ENCODE measurements around the gene PARVB. TPM values are rescaled to one million over a fixed set of nuclear protein-coding genes. Genes with fewer than 3 reads are reported as not detected.

Gene PARVB
- total RNA-seq, 2 experiments from 2014 or later = 18.2 to 19.2 TPM

GRCh38 chr22:44151676-44152075 lies 127.6 kb downstream of the PARVB start:
- ChIA-PET CTCF (no interaction called here), POLR2A (no interaction called here)
- no peak overlapping the region for H3K27ac Mint-ChIP-seq
- H3K27me3 Mint-ChIP-seq = no peaks in the 10 kb centered on the region
- DNase-seq = no peak
- H3K36me3 Mint-ChIP-seq (ENCODE audit: low read depth) = no peaks in the 10 kb centered on the region
- no peak overlapping the region for H3K4me3 Mint-ChIP-seq
- H3K4me1 Mint-ChIP-seq = no peaks in the 10 kb centered on the region
- no peaks in the 10 kb centered on the region for H3K9me3 Mint-ChIP-seq

DNA sequence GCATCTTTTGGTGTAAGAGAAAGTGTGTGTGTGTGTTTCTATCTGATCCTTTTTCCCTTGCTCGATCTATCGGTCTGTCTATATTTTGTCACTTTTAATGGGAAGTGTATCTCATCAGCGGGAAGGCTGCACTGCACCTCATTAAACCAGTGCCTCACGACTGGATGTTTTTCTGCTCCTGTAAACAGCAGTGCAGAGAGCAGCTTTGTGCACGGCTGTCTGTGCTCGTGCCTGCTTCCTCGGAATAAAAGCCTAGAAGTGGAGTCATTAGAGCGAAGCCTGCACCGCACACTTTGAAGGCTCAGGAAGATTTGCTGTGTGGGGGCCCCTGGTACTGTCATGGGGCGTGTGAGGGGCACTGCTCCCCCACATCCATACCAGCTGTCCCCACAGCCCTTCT lies 129.6 kb downstream of the PARVB start:
- Mint-ChIP-seq H3K27ac (no peak overlapping the region), H3K4me1 (no peaks in the 10 kb centered on the region), H3K4me3 (no peak overlapping the region), H3K27me3 (no peaks in the 10 kb centered on the region), H3K9me3 (no peaks in the 10 kb centered on the region), H3K36me3 (ENCODE audit: low read depth) (no peaks in the 10 kb centered on the region)
- POLR2A ChIA-PET = no interaction called here
- DNase-seq = no peak
- CTCF ChIA-PET = no interaction called here

DNA sequence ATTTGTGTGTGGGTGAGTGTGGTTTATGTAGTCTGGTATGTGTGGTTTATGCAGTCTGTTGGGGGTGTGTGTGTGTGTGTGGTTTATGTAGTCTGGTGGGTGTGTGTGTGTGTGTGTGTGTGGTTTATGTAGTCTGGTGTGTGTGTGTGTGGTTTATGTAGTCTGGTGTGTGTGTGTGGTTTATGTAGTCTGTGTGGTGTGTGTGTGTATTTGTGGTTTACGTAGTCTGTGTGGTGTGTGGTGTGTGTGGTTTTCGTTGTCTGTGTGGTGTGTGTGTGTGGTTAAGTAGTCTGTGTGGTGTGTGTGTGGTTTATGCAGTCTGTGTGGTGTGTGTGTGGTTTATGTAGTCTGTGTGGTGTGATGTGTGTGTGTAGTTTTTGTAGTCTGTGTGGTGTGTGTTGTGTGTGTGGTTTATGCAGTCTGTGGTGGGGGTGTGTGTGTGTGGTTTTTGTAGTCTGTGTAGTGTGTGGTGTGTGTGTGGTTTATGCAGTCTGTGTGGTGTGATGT lies 130.4 kb downstream of the PARVB start:
- Mint-ChIP-seq H3K4me1 (no peaks in the 10 kb centered on the region), H3K27me3 (no peaks in the 10 kb centered on the region), H3K27ac (no peak overlapping the region), H3K36me3 (ENCODE audit: low read depth) (no peaks in the 10 kb centered on the region), H3K9me3 (no peaks in the 10 kb centered on the region), H3K4me3 (no peak overlapping the region)
- ChIA-PET CTCF (no interaction called here), POLR2A (no interaction called here)
- DNase-seq = no peak

DNA sequence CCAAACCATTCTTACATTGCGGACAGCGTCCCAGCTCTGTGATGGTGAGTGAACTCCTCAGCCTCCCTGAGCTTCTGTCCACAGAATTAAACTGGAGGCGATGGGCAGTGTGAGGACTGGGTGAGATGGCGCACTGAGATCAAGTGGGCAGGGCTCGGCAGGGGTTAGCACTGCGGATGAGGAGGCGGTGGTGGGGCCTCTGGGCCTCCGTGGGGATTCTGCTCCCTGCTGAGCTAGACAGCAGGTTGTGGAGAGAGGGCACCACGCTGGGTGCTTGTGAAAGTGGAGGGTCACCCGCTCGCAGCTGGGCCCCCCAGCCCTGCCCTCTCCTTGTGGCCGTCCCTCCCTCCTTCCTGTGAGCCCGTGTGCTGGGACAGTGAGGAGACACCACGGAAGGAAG lies 131.0 kb downstream of the PARVB start:
- Mint-ChIP-seq H3K4me3 (no peak overlapping the region), H3K27ac (no peak overlapping the region), H3K27me3 (no peaks in the 10 kb centered on the region), H3K36me3 (ENCODE audit: low read depth) (no peaks in the 10 kb centered on the region), H3K4me1 (no peaks in the 10 kb centered on the region), H3K9me3 (no peaks in the 10 kb centered on the region)
- CTCF ChIA-PET = no interaction called here
- POLR2A ChIA-PET = no interaction called here
- no peak for DNase-seq

- Mint-ChIP-seq H3K27ac (no peak overlapping the region), H3K9me3 (no peaks in the 10 kb centered on the region), H3K27me3 (no peaks in the 10 kb centered on the region), H3K36me3 (ENCODE audit: low read depth) (no peaks in the 10 kb centered on the region), H3K4me3 (no peak overlapping the region), H3K4me1 (no peaks in the 10 kb centered on the region)
- ChIA-PET CTCF (no interaction called here), POLR2A (no interaction called here)
- no peak for DNase-seq
Measured at GRCh38 chr22:44157916-44158618, 134.0 kb downstream of the PARVB start.

DNA sequence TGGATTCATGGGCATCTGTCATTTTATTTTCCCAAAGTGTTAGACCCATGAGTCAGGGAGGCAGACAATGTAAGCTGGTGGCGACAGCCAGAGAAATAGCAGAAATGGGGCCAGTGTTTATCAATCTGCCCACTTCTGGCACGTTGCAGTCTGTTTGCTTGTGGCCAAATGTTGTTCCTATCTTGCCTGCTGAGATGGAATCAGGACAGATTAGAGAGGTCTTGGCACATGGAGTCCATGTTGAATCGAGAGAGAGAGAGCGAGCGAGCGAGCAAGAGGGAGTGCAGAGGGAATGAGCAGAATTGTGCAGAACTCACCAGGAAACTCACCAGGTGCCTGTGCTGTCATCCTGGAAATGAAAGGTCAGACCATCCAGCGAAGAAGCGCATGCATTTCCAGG lies 134.7 kb downstream of the PARVB start:
- CTCF ChIA-PET = no interaction called here
- H3K27ac Mint-ChIP-seq = no peak overlapping the region
- no peak for DNase-seq

GRCh38 chr22:44159221-44159620 lies 135.1 kb downstream of the PARVB start:
- no peak for DNase-seq
- H3K36me3 Mint-ChIP-seq (ENCODE audit: low read depth) = no peaks in the 10 kb centered on the region
- no peaks in the 10 kb centered on the region for H3K9me3 Mint-ChIP-seq
- no peak overlapping the region for H3K27ac Mint-ChIP-seq
- no peak overlapping the region for H3K4me3 Mint-ChIP-seq
- H3K27me3 Mint-ChIP-seq = no peaks in the 10 kb centered on the region
- no peaks in the 10 kb centered on the region for H3K4me1 Mint-ChIP-seq
- POLR2A ChIA-PET = no interaction called here
- CTCF ChIA-PET = no interaction called here

More for the DNA sequence above, 134.7 kb downstream of the PARVB start:
- Mint-ChIP-seq H3K4me3 (no peak overlapping the region), H3K4me1 (no peaks in the 10 kb centered on the region), H3K27me3 (no peaks in the 10 kb centered on the region), H3K36me3 (ENCODE audit: low read depth) (no peaks in the 10 kb centered on the region), H3K9me3 (no peaks in the 10 kb centered on the region)
- POLR2A ChIA-PET = no interaction called here

DNA sequence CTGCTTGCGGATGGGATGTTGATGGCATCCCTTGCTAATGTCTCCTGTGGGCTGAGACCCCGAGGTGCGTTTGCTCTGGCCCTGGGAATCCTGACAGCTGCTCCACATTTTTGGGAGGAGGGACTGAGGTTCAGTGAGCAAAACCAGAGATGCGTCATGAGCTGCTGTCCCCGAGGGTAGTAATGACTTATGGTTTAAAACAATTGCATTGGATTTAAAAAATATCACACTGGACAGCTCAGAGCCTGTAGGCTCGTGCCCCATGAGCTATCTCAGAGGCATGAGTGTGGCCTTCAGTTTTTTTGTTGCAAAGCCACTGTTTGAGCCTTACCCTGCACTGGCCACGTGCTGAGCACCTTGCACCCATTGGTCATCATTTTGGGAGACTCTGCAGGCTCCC lies 135.7 kb downstream of the PARVB start:
- POLR2A ChIA-PET = no interaction called here
- Mint-ChIP-seq H3K4me3 (no peak overlapping the region), H3K36me3 (ENCODE audit: low read depth) (no peaks in the 10 kb centered on the region), H3K27me3 (no peaks in the 10 kb centered on the region), H3K4me1 (no peaks in the 10 kb centered on the region), H3K27ac (no peak overlapping the region), H3K9me3 (no peaks in the 10 kb centered on the region)
- CTCF ChIA-PET = no interaction called here
- no peak for DNase-seq

GRCh38 chr22:44160421-44160820 lies 136.3 kb downstream of the PARVB start:
- Mint-ChIP-seq H3K27me3 (no peaks in the 10 kb centered on the region), H3K27ac (no peak overlapping the region), H3K4me1 (no peaks in the 10 kb centered on the region), H3K4me3 (no peak overlapping the region), H3K9me3 (no peaks in the 10 kb centered on the region), H3K36me3 (ENCODE audit: low read depth) (no peaks in the 10 kb centered on the region)
- ChIA-PET CTCF (no interaction called here), POLR2A (no interaction called here)
- no peak for DNase-seq

GRCh38 chr22:44161673-44162072 lies 137.6 kb downstream of the PARVB start:
- POLR2A ChIA-PET = no interaction called here
- H3K4me3 Mint-ChIP-seq = no peak overlapping the region

DNA sequence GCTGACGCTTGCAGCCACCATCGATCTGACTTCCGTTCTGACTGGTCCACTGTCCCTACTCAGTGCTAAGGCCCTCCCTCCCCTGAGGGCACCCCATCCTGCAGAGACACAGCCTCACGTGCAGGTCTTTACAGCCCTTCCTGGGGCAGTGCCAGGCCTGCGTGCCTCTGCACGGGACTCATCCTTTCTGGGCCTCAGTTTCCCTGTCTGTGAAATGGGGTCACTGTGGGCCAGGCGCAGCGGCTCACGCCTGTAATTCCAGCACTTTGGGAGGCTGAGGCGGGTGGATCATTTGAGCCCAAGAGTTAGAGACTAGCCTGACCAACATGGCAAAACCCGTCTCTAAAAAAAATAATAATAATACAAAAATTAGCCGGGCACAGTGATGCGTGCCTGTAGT lies 138.9 kb downstream of the PARVB start:
- Mint-ChIP-seq H3K27me3 (no peaks in the 10 kb centered on the region), H3K27ac (no peak overlapping the region), H3K4me1 (no peaks in the 10 kb centered on the region), H3K9me3 (no peaks in the 10 kb centered on the region), H3K4me3 (no peak overlapping the region), H3K36me3 (ENCODE audit: low read depth) (no peaks in the 10 kb centered on the region)
- ChIA-PET CTCF (no interaction called here), POLR2A (no interaction called here)
- DNase-seq = no peak

More at GRCh38 chr22:44161673-44162072, 137.6 kb downstream of the PARVB start:
- Mint-ChIP-seq H3K36me3 (ENCODE audit: low read depth) (no peaks in the 10 kb centered on the region), H3K9me3 (no peaks in the 10 kb centered on the region), H3K27me3 (no peaks in the 10 kb centered on the region), H3K27ac (no peak overlapping the region), H3K4me1 (no peaks in the 10 kb centered on the region)
- DNase-seq = no peak
- CTCF ChIA-PET = interaction anchor here (0.7 kb wide), 1 partner anchor 1635 kb away, joined by 3 read pairs; no protein-coding TSS in a partner anchor

- no peaks in the 10 kb centered on the region for H3K27me3 Mint-ChIP-seq
Measured at GRCh38 chr22:44163536-44163935, 139.4 kb downstream of the PARVB start.

DNA sequence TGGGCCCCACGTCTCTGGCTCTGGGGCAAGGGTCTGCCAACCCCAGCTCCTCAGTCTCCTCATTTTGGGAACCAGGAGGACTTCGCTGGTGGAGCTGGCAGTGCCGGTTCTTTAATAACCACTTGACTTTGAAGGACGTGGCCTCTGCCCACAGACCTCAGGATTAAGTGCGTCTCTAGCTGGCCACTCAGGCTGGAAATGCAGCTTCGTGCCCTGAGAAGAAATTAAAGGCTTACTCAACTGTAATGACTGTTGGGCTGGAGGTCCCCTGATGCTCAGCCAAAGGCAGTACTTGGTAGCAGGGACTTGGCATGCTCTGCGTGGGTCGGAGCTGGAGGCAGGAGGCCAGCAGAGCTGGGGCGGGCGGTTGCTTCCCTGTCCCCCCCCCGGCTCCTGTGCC lies 139.9 kb downstream of the PARVB start:
- ChIA-PET CTCF (interaction anchor here (0.7 kb wide), 1 partner anchor 133 kb away, joined by 3 read pairs; no protein-coding TSS in a partner anchor), POLR2A (no interaction called here)
- Mint-ChIP-seq H3K36me3 (ENCODE audit: low read depth) (no peaks in the 10 kb centered on the region), H3K9me3 (no peaks in the 10 kb centered on the region), H3K4me3 (no peak overlapping the region), H3K4me1 (no peaks in the 10 kb centered on the region), H3K27ac (no peak overlapping the region), H3K27me3 (no peaks in the 10 kb centered on the region)
- no peak for DNase-seq

More at GRCh38 chr22:44163536-44163935, 139.4 kb downstream of the PARVB start:
- CTCF ChIA-PET = no interaction called here
- Mint-ChIP-seq H3K4me1 (no peaks in the 10 kb centered on the region), H3K9me3 (no peaks in the 10 kb centered on the region), H3K36me3 (ENCODE audit: low read depth) (no peaks in the 10 kb centered on the region), H3K4me3 (no peak overlapping the region), H3K27ac (no peak overlapping the region)
- POLR2A ChIA-PET = no interaction called here
- no peak for DNase-seq

DNA sequence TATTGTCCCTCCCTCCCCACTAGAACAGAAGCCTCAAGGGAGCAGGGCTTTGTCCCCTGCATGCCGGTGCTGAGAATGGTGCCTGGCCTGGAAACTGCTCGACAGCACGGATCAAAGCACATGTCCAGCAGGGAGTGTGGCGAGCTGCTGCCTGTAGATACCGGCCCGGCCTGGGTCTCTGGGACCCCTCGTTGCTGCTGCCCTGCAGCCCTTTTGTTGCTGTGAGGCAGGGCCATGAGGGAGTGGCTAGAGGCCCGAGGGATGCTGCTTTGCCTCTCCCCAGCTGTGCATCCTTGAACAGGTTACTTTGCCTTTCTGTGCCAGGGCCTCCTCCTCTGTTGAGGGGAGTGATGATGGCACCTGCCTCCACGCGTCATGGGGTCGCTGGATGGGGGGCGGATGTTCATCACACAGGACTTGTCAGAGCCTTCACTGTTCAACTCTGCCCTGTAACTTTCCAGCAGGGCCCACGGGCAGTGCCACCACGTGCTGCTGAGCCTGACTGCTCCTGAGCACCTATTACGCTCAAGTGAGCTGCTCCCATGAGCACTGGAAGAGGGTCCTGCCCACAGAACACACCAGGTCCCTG lies 141.3 kb downstream of the PARVB start:
- no peaks in the 10 kb centered on the region for H3K36me3 Mint-ChIP-seq (ENCODE audit: low read depth)
- CTCF ChIA-PET = no interaction called here
- H3K27me3 Mint-ChIP-seq = no peaks in the 10 kb centered on the region
- DNase-seq = no peak
- POLR2A ChIA-PET = no interaction called here
- H3K9me3 Mint-ChIP-seq = no peaks in the 10 kb centered on the region
- H3K27ac Mint-ChIP-seq = no peak overlapping the region
- H3K4me3 Mint-ChIP-seq = no peak overlapping the region
- no peaks in the 10 kb centered on the region for H3K4me1 Mint-ChIP-seq

Measured in activated CD4-positive, alpha-beta T cell treated with anti-CD3 and anti-CD28 coated beads, Interleukin-2, amount 10 ng/mL, durations not matched to agents 7 days and 5 days (primary cell).